HepG2 (cell line): ENCODE results near the gene PRRT2. TPM values are rescaled to one million over a fixed set of nuclear protein-coding genes. Genes with fewer than 3 reads are reported as not detected.

Experiments
- HNRNPK ChIP-seq: fragments of 200-400 bp; formaldehyde crosslinking; IDR thresholded peaks from 2 replicates; pipeline ENCODE4 v1.6.1; 2018; ENCODE audit warnings: low read length, low read depth, moderate library complexity, mild to moderate bottlenecking; ENCODE audit not compliant: poor library complexity, severe bottlenecking
- KDM1A ChIP-seq: IDR thresholded peaks from 2 replicates; pipeline ENCODE4 v1.6.1; 2016; ENCODE audit warnings: missing compliant biosample characterization
- REL ChIP-seq: sonication (generic); formaldehyde crosslinking; conservative IDR thresholded peaks from 2 replicates; pipeline ENCODE4 v1.8.0; 2022; ENCODE audit warnings: mild to moderate bottlenecking, missing genetic modification reagents, moderate library complexity
- RFX3 ChIP-seq: IDR thresholded peaks from 2 replicates; pipeline ENCODE4 v1.6.1; 2016; ENCODE audit warnings: missing biosample characterization, missing genetic modification reagents
- SNAI1 ChIP-seq: sonication (generic); formaldehyde crosslinking; IDR thresholded peaks from 2 replicates; pipeline ENCODE4 v1.5.0; 2020; ENCODE audit warnings: mild to moderate bottlenecking, missing genetic modification reagents, borderline replicate concordance
- SRF ChIP-seq: IDR thresholded peaks from 2 replicates; pipeline ENCODE4 v1.6.1; 2011; ENCODE audit warnings: mild to moderate bottlenecking, low read depth, low read length, moderate library complexity
- SRSF1 ChIP-seq: fragments of 200-400 bp; formaldehyde crosslinking; optimal IDR thresholded peaks from 2 replicates; pipeline ENCODE3; 2017; ENCODE audit warnings: mild to moderate bottlenecking, low read depth, low read length, moderate library complexity
- ZFY ChIP-seq: sonication (generic); formaldehyde crosslinking; IDR thresholded peaks from 2 replicates; pipeline ENCODE4 v1.4.0; 2020; ENCODE audit warnings: missing genetic modification reagents
- ZNF326 ChIP-seq: sonication (generic); formaldehyde crosslinking; IDR thresholded peaks from 2 replicates; pipeline ENCODE4 v1.4.0; 2020; ENCODE audit warnings: missing genetic modification reagents, borderline replicate concordance
- ZNF331 ChIP-seq: sonication (generic); formaldehyde crosslinking; IDR thresholded peaks from 2 replicates; pipeline ENCODE4 v1.4.0; 2020; ENCODE audit warnings: missing genetic modification reagents
- ZNF441 ChIP-seq: sonication (generic); formaldehyde crosslinking; IDR thresholded peaks from 2 replicates; pipeline ENCODE4 v1.7.0; 2021; ENCODE audit warnings: missing genetic modification reagents, borderline replicate concordance
- ZNF547 ChIP-seq: sonication (generic); formaldehyde crosslinking; IDR thresholded peaks from 2 replicates; pipeline ENCODE4 v1.5.1; 2020; ENCODE audit warnings: mild to moderate bottlenecking, missing genetic modification reagents
- ZNF557 ChIP-seq: sonication (generic); formaldehyde crosslinking; IDR thresholded peaks from 2 replicates; pipeline ENCODE4 v1.4.0; 2020; ENCODE audit warnings: missing genetic modification reagents
- ZNF619 ChIP-seq: sonication (generic); formaldehyde crosslinking; IDR thresholded peaks from 2 replicates; pipeline ENCODE4 v1.4.0; 2020; ENCODE audit warnings: mild to moderate bottlenecking, missing genetic modification reagents
- ZNF644 ChIP-seq: IDR thresholded peaks from 2 replicates; pipeline ENCODE4 v1.6.1; 2016; ENCODE audit warnings: low read depth
- polyA plus RNA-seq, 8 experiments: library from polyadenylated mRNA; depleted of rRNA in 3 of 8; stranded (reverse) in 7 of 8; unstranded in 1 of 8; fragments of >200 nt; fragmentation: Illumina TruSeq in 4 of 8; extraction: Trizol in 4 of 8; gene quantifications; 2 replicates each; pipeline versions ENCODE4 v1.2.1 to v1.2.3, GENCODE V29; 2011 to 2016; ENCODE audit warnings: low read depth in 4 of 8, missing spikeins in 1 of 8, mixed read lengths in 1 of 8; ENCODE audit not compliant: insufficient read depth in 1 of 8
- total RNA-seq, 5 experiments: library from RNA; depleted of rRNA; stranded (reverse); fragments of >200 nt; fragmentation: Illumina TruSeq; extraction: Trizol; gene quantifications; 2 replicates each; pipeline ENCODE4 v1.2.3, GENCODE V29; 2016; ENCODE audit warnings: low read depth in 1 of 5
- TF ChIP-seq, protein P1 (sequence below): sonication (generic); formaldehyde crosslinking; conservative IDR thresholded peaks from 2 replicates; pipeline ENCODE4 v1.8.0; 2022; ENCODE audit warnings: mild to moderate bottlenecking, moderate library complexity, missing genetic modification reagents
- TF ChIP-seq, protein P2 (sequence below): IDR thresholded peaks from 2 replicates; pipeline ENCODE4 v1.6.1; 2016; ENCODE audit warnings: missing compliant biosample characterization, missing genetic modification reagents, borderline replicate concordance
- TF ChIP-seq, protein P3 (sequence below): sonication (generic); formaldehyde crosslinking; IDR thresholded peaks from 2 replicates; pipeline ENCODE4 v1.4.0; 2020; ENCODE audit warnings: missing genetic modification reagents
- TF ChIP-seq, protein P4 (sequence below): sonication (generic); formaldehyde crosslinking; IDR thresholded peaks from 2 replicates; pipeline ENCODE4 v1.5.1; 2020; ENCODE audit warnings: mild to moderate bottlenecking, missing genetic modification reagents, moderate library complexity
- TF ChIP-seq, protein P5 (sequence below): IDR thresholded peaks from 2 replicates; pipeline ENCODE4 v1.6.1; 2016; ENCODE audit warnings: low read depth, borderline replicate concordance
- TF ChIP-seq, protein P6 (sequence below): sonication (generic); formaldehyde crosslinking; IDR thresholded peaks from 2 replicates; pipeline ENCODE4 v1.8.1; 2023; ENCODE audit warnings: mild to moderate bottlenecking, moderate library complexity, missing genetic modification reagents

PRRT2 gene
- total and polyA plus RNA-seq, 2 of the 13 experiments (the other 11 are each of a cell fraction or from before 2014, with no cell fraction given) = 0.51 to 1.1 TPM

DNA sequence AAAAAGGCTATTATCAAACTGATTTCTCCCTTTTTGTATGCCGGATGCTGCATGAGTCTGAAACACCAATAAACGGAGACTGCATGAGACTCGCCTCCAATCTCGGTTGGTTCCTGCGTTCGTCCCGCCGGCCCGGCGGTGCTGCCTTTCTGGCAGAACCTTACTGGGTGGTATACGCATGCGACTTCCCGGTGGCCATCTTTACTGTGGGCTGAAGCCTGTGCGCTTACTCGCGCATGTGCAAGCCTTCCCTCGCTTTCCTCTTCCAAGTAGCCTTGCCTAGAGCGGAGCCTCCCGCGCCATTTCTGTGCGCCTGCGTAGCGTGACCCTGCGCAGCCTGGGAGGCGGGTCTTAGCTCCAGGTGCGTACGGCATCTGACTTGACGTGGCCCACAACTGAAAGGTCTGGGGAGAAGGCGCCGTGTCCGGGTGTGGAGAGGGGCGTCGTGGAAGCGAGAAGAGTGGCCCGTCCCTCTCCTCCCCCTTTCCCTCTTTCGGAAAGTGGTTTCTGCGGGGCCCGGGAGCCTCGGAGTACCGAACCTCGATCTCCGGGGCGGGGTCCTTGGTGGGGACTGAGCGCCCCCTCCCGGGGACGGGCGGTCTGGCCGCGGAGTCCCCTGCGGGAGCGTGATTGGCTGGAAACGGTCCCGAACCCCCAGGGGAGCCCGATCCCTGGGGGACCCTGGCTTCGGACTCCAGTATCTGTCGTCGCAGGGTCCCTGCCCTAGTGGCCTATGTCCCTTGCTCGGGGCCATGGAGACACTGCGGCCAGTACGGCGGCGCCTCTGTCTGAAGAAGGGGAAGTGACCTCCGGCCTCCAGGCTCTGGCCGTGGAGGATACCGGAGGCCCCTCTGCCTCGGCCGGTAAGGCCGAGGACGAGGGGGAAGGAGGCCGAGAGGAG, 4.0 kb downstream of the PRRT2 start, which contains the start of gene PAGR1 (continued):
- TF ChIP-seq, protein P1, sequence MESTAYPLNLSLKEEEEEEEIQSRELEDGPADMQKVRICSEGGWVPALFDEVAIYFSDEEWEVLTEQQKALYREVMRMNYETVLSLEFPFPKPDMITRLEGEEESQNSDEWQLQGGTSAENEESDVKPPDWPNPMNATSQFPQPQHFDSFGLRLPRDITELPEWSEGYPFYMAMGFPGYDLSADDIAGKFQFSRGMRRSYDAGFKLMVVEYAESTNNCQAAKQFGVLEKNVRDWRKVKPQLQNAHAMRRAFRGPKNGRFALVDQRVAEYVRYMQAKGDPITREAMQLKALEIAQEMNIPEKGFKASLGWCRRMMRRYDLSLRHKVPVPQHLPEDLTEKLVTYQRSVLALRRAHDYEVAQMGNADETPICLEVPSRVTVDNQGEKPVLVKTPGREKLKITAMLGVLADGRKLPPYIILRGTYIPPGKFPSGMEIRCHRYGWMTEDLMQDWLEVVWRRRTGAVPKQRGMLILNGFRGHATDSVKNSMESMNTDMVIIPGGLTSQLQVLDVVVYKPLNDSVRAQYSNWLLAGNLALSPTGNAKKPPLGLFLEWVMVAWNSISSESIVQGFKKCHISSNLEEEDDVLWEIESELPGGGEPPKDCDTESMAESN (CRISPR knock-in tag) = peak; percentile 94
- TF ChIP-seq ZNF331 (peak; percentile 73), HNRNPK (no peak), REL (0 out of 2 replicates have a peak, but pooled peaks have one; percentile 22), ZNF619 (CRISPR knock-in tag) (peak; percentile 83), RFX3 (CRISPR knock-in tag) (no peak), SNAI1 (CRISPR knock-in tag) (peak; percentile 98; the same call in 1 of the 2 replicates), KDM1A (CRISPR knock-in tag) (0 out of 2 replicates have a peak, but pooled peaks have one; percentile 9), ZNF326 (CRISPR knock-in tag) (no peak), SRSF1 (peak; percentile 94), ZNF644 (no peak), ZNF547 (CRISPR knock-in tag) (peak; percentile 98), ZFY (CRISPR knock-in tag) (peak; percentile 72), ZNF441 (peak; percentile 91), ZNF557 (CRISPR knock-in tag) (peak; percentile 61; the same call in 1 of the 2 replicates), SRF (peak; percentile 38; the same call in 1 of the 2 replicates)
- TF ChIP-seq, protein P2, sequence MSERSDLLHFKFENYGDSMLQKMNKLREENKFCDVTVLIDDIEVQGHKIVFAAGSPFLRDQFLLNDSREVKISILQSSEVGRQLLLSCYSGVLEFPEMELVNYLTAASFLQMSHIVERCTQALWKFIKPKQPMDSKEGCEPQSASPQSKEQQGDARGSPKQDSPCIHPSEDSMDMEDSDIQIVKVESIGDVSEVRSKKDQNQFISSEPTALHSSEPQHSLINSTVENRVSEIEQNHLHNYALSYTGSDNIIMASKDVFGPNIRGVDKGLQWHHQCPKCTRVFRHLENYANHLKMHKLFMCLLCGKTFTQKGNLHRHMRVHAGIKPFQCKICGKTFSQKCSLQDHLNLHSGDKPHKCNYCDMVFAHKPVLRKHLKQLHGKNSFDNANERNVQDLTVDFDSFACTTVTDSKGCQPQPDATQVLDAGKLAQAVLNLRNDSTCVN = peak; percentile 55; the same call in 1 of the 2 replicates
- TF ChIP-seq, protein P3, sequence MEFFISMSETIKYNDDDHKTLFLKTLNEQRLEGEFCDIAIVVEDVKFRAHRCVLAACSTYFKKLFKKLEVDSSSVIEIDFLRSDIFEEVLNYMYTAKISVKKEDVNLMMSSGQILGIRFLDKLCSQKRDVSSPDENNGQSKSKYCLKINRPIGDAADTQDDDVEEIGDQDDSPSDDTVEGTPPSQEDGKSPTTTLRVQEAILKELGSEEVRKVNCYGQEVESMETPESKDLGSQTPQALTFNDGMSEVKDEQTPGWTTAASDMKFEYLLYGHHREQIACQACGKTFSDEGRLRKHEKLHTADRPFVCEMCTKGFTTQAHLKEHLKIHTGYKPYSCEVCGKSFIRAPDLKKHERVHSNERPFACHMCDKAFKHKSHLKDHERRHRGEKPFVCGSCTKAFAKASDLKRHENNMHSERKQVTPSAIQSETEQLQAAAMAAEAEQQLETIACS (CRISPR knock-in tag) = peak; percentile 44
- TF ChIP-seq, protein P4, sequence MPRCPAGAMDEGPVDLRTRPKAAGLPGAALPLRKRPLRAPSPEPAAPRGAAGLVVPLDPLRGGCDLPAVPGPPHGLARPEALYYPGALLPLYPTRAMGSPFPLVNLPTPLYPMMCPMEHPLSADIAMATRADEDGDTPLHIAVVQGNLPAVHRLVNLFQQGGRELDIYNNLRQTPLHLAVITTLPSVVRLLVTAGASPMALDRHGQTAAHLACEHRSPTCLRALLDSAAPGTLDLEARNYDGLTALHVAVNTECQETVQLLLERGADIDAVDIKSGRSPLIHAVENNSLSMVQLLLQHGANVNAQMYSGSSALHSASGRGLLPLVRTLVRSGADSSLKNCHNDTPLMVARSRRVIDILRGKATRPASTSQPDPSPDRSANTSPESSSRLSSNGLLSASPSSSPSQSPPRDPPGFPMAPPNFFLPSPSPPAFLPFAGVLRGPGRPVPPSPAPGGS (CRISPR knock-in tag) = peak; percentile 98
- TF ChIP-seq, protein P5, sequence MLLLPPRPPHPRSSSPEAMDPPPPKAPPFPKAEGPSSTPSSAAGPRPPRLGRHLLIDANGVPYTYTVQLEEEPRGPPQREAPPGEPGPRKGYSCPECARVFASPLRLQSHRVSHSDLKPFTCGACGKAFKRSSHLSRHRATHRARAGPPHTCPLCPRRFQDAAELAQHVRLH (CRISPR knock-in tag) = peak; percentile 81; the same call in 1 of the 2 replicates
- TF ChIP-seq, protein P6, sequence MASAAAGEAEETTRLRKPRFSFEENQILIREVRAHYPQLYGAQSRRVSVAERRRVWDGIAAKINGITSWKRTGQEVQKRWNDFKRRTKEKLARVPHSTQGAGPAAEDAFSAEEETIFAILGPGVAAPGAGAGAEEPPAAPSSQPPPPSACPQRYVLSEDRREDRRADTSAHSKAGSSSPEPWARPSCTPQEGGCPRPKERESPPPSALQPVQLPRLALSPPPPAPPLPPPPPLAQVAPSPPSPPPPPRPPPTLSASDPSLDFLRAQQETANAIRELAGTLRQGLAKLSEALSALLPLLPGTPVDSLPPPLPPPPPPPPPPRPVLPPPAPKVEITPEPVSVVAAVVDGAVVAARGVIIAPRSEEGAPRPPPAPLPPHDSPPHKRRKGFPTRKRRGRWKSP (CRISPR knock-in tag) = peak; percentile 91
